ENCODE results near the gene SCUBE1. TPM values are rescaled to one million over a fixed set of nuclear protein-coding genes. Genes with fewer than 3 reads are reported as not detected.

Gene SCUBE1
- polyA plus RNA-seq, 1 of the 3 experiments (the other 2 are of a cell fraction): 0.56 TPM

GRCh38 chr22:43314611-43315010 is 28.6 kb downstream of the SCUBE1 start:
- Histone ChIP-seq H3K4me3 (ENCODE audit: low read depth in 2 of 2, low read length in 1 of 2) (no peak overlapping the region), H3K27me3 (ENCODE audit: insufficient read depth) (no peaks in the 10 kb centered on the region), H4K20me1 (ENCODE audit: insufficient read depth) (no peaks in the 10 kb centered on the region), H3K9me3 (no peaks in the 10 kb centered on the region), H3K27ac (ENCODE audit: low read depth in 2 of 2, low read length in 1 of 2) (no peak overlapping the region), H3K79me2 (ENCODE audit: insufficient read depth) (no peaks in the 10 kb centered on the region), H3K9ac (no peak overlapping the region), H3F3A (replicated peaks; ENCODE audit: insufficient read depth) (no peaks in the 10 kb centered on the region), H3K4me1 (ENCODE audit: control insufficient read depth in 1 of 2, insufficient read depth in 2 of 2, low read depth in 1 of 2, low read length in 1 of 2) (peaks cover 0 to 43% of the 10 kb centered on the region in 2 experiments; a peak in 1 of 4 replicates), H3K4me2 (no peak overlapping the region), H3K9me2 (no peaks in the 10 kb centered on the region), H3K36me3 (replicated peaks in 1 of 2; ENCODE audit: control insufficient read depth in 1 of 2, insufficient read depth in 2 of 2, low read length in 1 of 2) (no peaks in the 10 kb centered on the region), H2AFZ (ENCODE audit: low read depth) (no peak overlapping the region)
- WGBS (ENCODE audit: low lambda C conversion rate): 81% methylated on average over 2 of the region's 5 CpGs
- DNase-seq: no peak
- ChIA-PET POLR2A (interaction anchor here (1.2 kb wide), 1 partner anchor 9 kb away, joined by 3 read pairs; no protein-coding TSS in a partner anchor), CTCF (interaction anchor here (1.9 to 2.5 kb wide), 2 partner anchors 32 to 83 kb away, joined by 7 to 11 read pairs; no protein-coding TSS in a partner anchor)
- TF ChIP-seq YY1 (IDR thresholded peaks at IDR 0.05; ENCODE audit: low read depth): no peak
- no peak for TF ChIP-seq GABPA (IDR thresholded peaks at IDR 0.05; ENCODE audit: low read depth)
- TF ChIP-seq SMC3 (IDR thresholded peaks at IDR 0.05; ENCODE audit: low read depth, low read length): no peak

DNA sequence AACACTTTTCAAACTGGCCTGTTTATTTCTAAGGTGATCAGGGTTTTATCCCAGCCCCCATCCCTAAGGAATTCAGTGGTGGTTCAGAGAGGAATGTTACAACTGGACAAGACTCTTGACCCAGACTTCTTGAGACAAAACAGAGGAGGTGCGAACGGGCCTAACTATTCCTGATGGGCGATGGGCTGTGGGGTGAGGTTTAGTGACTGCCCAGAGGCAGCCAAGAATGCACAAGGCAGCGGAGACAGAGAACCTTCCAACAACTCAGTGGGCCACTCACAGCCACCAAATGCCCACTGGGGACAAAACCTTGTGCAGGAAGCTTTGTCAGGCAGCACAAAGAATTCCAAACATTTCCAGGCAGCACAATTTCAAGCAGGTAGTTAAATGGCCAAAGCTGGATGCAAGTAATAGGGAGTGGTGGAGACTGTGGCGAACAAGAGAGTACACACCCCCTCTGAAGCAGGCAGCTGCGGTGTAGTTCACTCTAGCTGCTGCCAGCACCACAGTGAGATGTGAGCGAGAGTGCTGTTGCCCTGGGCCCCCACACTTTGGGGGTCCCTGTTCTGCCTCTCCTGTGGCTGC is 29.2 kb downstream of the SCUBE1 start:
- Histone ChIP-seq H3K9me3 (no peaks in the 10 kb centered on the region), H3K4me1 (ENCODE audit: control insufficient read depth in 1 of 2, insufficient read depth in 2 of 2, low read depth in 1 of 2, low read length in 1 of 2) (peaks cover 0 to 46% of the 10 kb centered on the region in 2 experiments; a peak in 1 of 4 replicates), H3K36me3 (replicated peaks in 1 of 2; ENCODE audit: control insufficient read depth in 1 of 2, insufficient read depth in 2 of 2, low read length in 1 of 2) (no peaks in the 10 kb centered on the region), H3K4me2 (no peak overlapping the region), H3F3A (replicated peaks; ENCODE audit: insufficient read depth) (no peaks in the 10 kb centered on the region), H3K4me3 (ENCODE audit: low read depth in 2 of 2, low read length in 1 of 2) (no peak overlapping the region), H4K20me1 (ENCODE audit: insufficient read depth) (no peaks in the 10 kb centered on the region), H3K79me2 (ENCODE audit: insufficient read depth) (no peaks in the 10 kb centered on the region), H3K27ac (ENCODE audit: low read depth in 2 of 2, low read length in 1 of 2) (no peak overlapping the region), H3K9ac (no peak overlapping the region), H2AFZ (ENCODE audit: low read depth) (no peak overlapping the region), H3K9me2 (no peaks in the 10 kb centered on the region), H3K27me3 (ENCODE audit: insufficient read depth) (no peaks in the 10 kb centered on the region)
- ChIA-PET POLR2A (interaction anchor here (1.2 kb wide), 1 partner anchor 8 kb away, joined by 3 read pairs; no protein-coding TSS in a partner anchor), CTCF (interaction anchor here (1.0 to 2.5 kb wide), 3 partner anchors 33 to 83 kb away, joined by 3 to 11 read pairs (median 7); no protein-coding TSS in a partner anchor)
- no peak for DNase-seq
- TF ChIP-seq, protein P1, sequence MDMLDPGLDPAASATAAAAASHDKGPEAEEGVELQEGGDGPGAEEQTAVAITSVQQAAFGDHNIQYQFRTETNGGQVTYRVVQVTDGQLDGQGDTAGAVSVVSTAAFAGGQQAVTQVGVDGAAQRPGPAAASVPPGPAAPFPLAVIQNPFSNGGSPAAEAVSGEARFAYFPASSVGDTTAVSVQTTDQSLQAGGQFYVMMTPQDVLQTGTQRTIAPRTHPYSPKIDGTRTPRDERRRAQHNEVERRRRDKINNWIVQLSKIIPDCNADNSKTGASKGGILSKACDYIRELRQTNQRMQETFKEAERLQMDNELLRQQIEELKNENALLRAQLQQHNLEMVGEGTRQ (IDR thresholded peaks at IDR 0.05; ENCODE audit: borderline replicate concordance, low read depth, low read length): no peak
- TF ChIP-seq, protein P2, sequence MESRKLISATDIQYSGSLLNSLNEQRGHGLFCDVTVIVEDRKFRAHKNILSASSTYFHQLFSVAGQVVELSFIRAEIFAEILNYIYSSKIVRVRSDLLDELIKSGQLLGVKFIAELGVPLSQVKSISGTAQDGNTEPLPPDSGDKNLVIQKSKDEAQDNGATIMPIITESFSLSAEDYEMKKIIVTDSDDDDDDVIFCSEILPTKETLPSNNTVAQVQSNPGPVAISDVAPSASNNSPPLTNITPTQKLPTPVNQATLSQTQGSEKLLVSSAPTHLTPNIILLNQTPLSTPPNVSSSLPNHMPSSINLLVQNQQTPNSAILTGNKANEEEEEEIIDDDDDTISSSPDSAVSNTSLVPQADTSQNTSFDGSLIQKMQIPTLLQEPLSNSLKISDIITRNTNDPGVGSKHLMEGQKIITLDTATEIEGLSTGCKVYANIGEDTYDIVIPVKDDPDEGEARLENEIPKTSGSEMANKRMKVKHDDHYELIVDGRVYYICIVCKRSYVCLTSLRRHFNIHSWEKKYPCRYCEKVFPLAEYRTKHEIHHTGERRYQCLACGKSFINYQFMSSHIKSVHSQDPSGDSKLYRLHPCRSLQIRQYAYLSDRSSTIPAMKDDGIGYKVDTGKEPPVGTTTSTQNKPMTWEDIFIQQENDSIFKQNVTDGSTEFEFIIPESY (IDR thresholded peaks at IDR 0.05; ENCODE audit: borderline replicate concordance, low read depth): no peak
- TF ChIP-seq, protein P3, sequence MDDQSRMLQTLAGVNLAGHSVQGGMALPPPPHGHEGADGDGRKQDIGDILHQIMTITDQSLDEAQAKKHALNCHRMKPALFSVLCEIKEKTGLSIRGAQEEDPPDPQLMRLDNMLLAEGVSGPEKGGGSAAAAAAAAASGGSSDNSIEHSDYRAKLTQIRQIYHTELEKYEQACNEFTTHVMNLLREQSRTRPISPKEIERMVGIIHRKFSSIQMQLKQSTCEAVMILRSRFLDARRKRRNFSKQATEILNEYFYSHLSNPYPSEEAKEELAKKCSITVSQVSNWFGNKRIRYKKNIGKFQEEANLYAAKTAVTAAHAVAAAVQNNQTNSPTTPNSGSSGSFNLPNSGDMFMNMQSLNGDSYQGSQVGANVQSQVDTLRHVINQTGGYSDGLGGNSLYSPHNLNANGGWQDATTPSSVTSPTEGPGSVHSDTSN (IDR thresholded peaks at IDR 0.05): no peak
- TF ChIP-seq EP300 (IDR thresholded peaks at IDR 0.05; ENCODE audit: borderline replicate concordance in 1 of 2, low read depth in 1 of 2, low read length in 1 of 2) (no peak), SIN3A (IDR thresholded peaks at IDR 0.05; ENCODE audit: borderline replicate concordance, low read depth, low read length) (no peak), SMC3 (IDR thresholded peaks at IDR 0.05; ENCODE audit: low read depth, low read length) (no peak), EZH2phosphoT487 (IDR thresholded peaks at IDR 0.05; ENCODE audit: borderline replicate concordance, low read depth) (no peak)
- TF ChIP-seq, protein P4, sequence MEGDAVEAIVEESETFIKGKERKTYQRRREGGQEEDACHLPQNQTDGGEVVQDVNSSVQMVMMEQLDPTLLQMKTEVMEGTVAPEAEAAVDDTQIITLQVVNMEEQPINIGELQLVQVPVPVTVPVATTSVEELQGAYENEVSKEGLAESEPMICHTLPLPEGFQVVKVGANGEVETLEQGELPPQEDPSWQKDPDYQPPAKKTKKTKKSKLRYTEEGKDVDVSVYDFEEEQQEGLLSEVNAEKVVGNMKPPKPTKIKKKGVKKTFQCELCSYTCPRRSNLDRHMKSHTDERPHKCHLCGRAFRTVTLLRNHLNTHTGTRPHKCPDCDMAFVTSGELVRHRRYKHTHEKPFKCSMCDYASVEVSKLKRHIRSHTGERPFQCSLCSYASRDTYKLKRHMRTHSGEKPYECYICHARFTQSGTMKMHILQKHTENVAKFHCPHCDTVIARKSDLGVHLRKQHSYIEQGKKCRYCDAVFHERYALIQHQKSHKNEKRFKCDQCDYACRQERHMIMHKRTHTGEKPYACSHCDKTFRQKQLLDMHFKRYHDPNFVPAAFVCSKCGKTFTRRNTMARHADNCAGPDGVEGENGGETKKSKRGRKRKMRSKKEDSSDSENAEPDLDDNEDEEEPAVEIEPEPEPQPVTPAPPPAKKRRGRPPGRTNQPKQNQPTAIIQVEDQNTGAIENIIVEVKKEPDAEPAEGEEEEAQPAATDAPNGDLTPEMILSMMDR (IDR thresholded peaks at IDR 0.05): no peak
- 40% methylated on average over 4 of the region's 7 CpGs for WGBS (ENCODE audit: low lambda C conversion rate)

All from SK-N-SH (cell line).